Fibroblast of the aortic adventitia (primary cell): ENCODE results near the gene FXYD3. TPM values are rescaled to one million over a fixed set of nuclear protein-coding genes. Genes with fewer than 3 reads are reported as not detected.
A peak's percentile ranks its signal among the peaks of the same experiment; 100 is the strongest.
"Not testable (repeated sequence)": the region's sequence is repeated elsewhere in the genome, so short reads cannot be mapped to it uniquely, and the experiment has no call there.

Experiments used
- DNase-seq: peaks from one replicate; pipeline ENCODE4 v3.0.0-alpha.2; 2010; ENCODE audit warnings: low read depth
- H3K4me3 ChIP-seq: 2 replicates; pipeline ENCODE4 v1.5.1; 2011; ENCODE audit warnings: low read depth, mild to moderate bottlenecking, control low read depth, low read length, moderate library complexity
- CTCF ChIP-seq: IDR thresholded peaks from 2 replicates; pipeline ENCODE4 v1.5.1; 2011; ENCODE audit warnings: mild to moderate bottlenecking, low read length, control low read depth, inconsistent platforms; ENCODE audit not compliant: insufficient read depth
- total RNA-seq: library from RNA; depleted of rRNA; stranded (reverse); fragments of >200 nt; gene quantifications from 2 replicates; pipeline ENCODE4 v1.2.3, GENCODE V29; 2012; ENCODE audit warnings: low replicate concordance

Gene FXYD3
- total RNA-seq, 1 donor: not detected

- TF ChIP-seq CTCF: no peak
- H3K4me3 ChIP-seq: no peak overlapping the region
- DNase-seq: no peak
Observed at GRCh38 chr19:35146746-35147459, 31.3 kb downstream of the FXYD3 start.

- no peak for TF ChIP-seq CTCF
- no peak overlapping the region for H3K4me3 ChIP-seq
- no peak for DNase-seq
Observed at GRCh38 chr19:35149463-35149862, 33.8 kb downstream of the FXYD3 start.

GRCh38 chr19:35150445-35150844 lies 34.8 kb downstream of the FXYD3 start:
- no peak for DNase-seq
- no peak overlapping the region for H3K4me3 ChIP-seq
- TF ChIP-seq CTCF: no peak

- DNase-seq: no peak
- no peak overlapping the region for H3K4me3 ChIP-seq
- TF ChIP-seq CTCF: no peak
Observed at GRCh38 chr19:35151273-35152065, 35.8 kb downstream of the FXYD3 start.

- not testable (repeated sequence) for DNase-seq, H3K4me3 ChIP-seq
Observed at GRCh38 chr19:35153129-35153522, 37.5 kb downstream of the FXYD3 start.

GRCh38 chr19:35153701-35154524 lies 38.3 kb downstream of the FXYD3 start:
- DNase-seq: no peak
- peak overlapping the region; percentile 95 for H3K4me3 ChIP-seq
- peak; percentile 75 for TF ChIP-seq CTCF
